Stimulated activated CD4-positive, alpha-beta T cell treated with anti-CD3 and anti-CD28 coated beads, TNF-alpha, amount 100 ng/mL, for 4 hours (primary cell): ENCODE data around the gene SERPINA7.
"Not testable (repeated sequence)": the region's sequence is repeated elsewhere in the genome, so short reads cannot be mapped to it uniquely, and the experiment has no call there.

Experiments used
- DNase-seq, 3 experiments: peaks; one replicate each; pipeline ENCODE4 v3.0.0-alpha.2; 2020; ENCODE audit warnings: low read depth in 3 of 3

SERPINA7 gene

GRCh38 chrX:106038625-106039024 is at the start of gene SERPINA7:
TSS of gene SERPINA7 (minus strand) at chrX:106038727. CDS start at chrX:106037058, 1,669 bp downstream.
- no peak for DNase-seq

GRCh38 chrX:106069048-106069447 is 30.5 kb upstream of the SERPINA7 start:
- DNase-seq = no peak

GRCh38 chrX:106050054-106050453 is 11.5 kb upstream of the SERPINA7 start:
- no peak for DNase-seq

GRCh38 chrX:106042296-106042695 is 3.8 kb upstream of the SERPINA7 start:
- DNase-seq = no peak

GRCh38 chrX:106040861-106041260 is 2.3 kb upstream of the SERPINA7 start:
- no peak for DNase-seq

GRCh38 chrX:106039920-106040319 is 1.4 kb upstream of the SERPINA7 start:
- no peak for DNase-seq

- no peak for DNase-seq
These were observed 573 bp downstream of the SERPINA7 start for GRCh38 chrX:106037835-106038473.

- no peak for DNase-seq
These were observed 1.8 kb downstream of the SERPINA7 start for GRCh38 chrX:106036716-106037115.

GRCh38 chrX:106035064-106035463 is 3.5 kb downstream of the SERPINA7 start:
- no peak for DNase-seq

GRCh38 chrX:106023947-106024346 is 14.6 kb downstream of the SERPINA7 start:
- DNase-seq = no peak

GRCh38 chrX:106022238-106022637 is 16.3 kb downstream of the SERPINA7 start:
- no peak for DNase-seq

- DNase-seq = no peak
These were observed 24.3 kb downstream of the SERPINA7 start for GRCh38 chrX:106014119-106014775.

- DNase-seq = no peak
These were observed 29.4 kb downstream of the SERPINA7 start for GRCh38 chrX:106009145-106009544.

GRCh38 chrX:106007815-106008214 is 30.7 kb downstream of the SERPINA7 start:
- DNase-seq = no peak

GRCh38 chrX:106005684-106006083 is 32.8 kb downstream of the SERPINA7 start:
- no peak for DNase-seq

GRCh38 chrX:106000609-106001008 is 37.9 kb downstream of the SERPINA7 start:
- DNase-seq = not testable (repeated sequence)

- no peak for DNase-seq
These were observed 38.3 kb downstream of the SERPINA7 start for GRCh38 chrX:106000203-106000602.

- no peak for DNase-seq
These were observed 39.2 kb downstream of the SERPINA7 start for GRCh38 chrX:105999294-105999693.

- not testable (repeated sequence) for DNase-seq
These were observed 50.0 kb downstream of the SERPINA7 start for GRCh38 chrX:105988487-105988886.
